Activated CD4-positive, alpha-beta T cell treated with anti-CD3 and anti-CD28 coated beads for 36 hours (primary cell): ENCODE measurements around the gene FAM174C. TPM values are rescaled to one million over a fixed set of nuclear protein-coding genes. Genes with fewer than 3 reads are reported as not detected.
"Not testable (repeated sequence)": the region's sequence is repeated elsewhere in the genome, so short reads cannot be mapped to it uniquely, and the experiment has no call there.

Experiments used
- ATAC-seq: fragments of 200-7000 bp; cut with Tn5 transposase; one replicate; pipeline ENCODE4 v1.10.0; 2021; ENCODE audit warnings: mild to moderate bottlenecking, moderate library complexity
- CTCF ChIA-PET: fragments of 350-600 bp; sonication (Branson Sonifier 250); formaldehyde crosslinking; loops from one replicate; lab custom pipeline; 2021; ENCODE audit warnings: antibody characterized with exemption; lab: Charles Lee
- POLR2A ChIA-PET: fragments of 350-600 bp; sonication (Branson Sonifier 250); formaldehyde crosslinking; loops from one replicate; lab custom pipeline; 2021; ENCODE audit warnings: antibody characterized with exemption, inconsistent platforms; lab: Charles Lee
- DNase-seq: peaks from one replicate; pipeline ENCODE4 v3.0.0-alpha.2; 2020
- H3K27ac Mint-ChIP-seq: one replicate; pipeline ENCODE4 v1.8.0; 2021; ENCODE audit warnings: mixed read lengths
- H3K27me3 Mint-ChIP-seq: one replicate; pipeline ENCODE4 v1.8.0; 2021; ENCODE audit warnings: mixed read lengths
- H3K36me3 Mint-ChIP-seq: one replicate; pipeline ENCODE4 v1.8.0; 2021; ENCODE audit warnings: low read depth, mixed read lengths
- H3K4me1 Mint-ChIP-seq: one replicate; pipeline ENCODE4 v1.8.0; 2021; ENCODE audit warnings: mixed read lengths
- H3K4me3 Mint-ChIP-seq: one replicate; pipeline ENCODE4 v1.8.0; 2021; ENCODE audit warnings: mild to moderate bottlenecking, moderate library complexity, mixed read lengths
- H3K9me3 Mint-ChIP-seq: one replicate; pipeline ENCODE4 v1.8.0; 2021; ENCODE audit warnings: low read depth, mixed read lengths
- intact Hi-C, 2 experiments: fragments of 100-400 bp; cut with DNase I in 1 of 2; cut with micrococcal nuclease in 1 of 2; formaldehyde crosslinking; loops; one replicate each; pipeline versions ENCODE4 v1.14.2 to v1.15.1; 2022 to 2024; cut with DNase I, micrococcal nuclease
- total RNA-seq, 2 experiments: library from RNA; stranded (reverse); gene quantifications; one replicate each; pipeline ENCODE4 v1.2.3, GENCODE V29; 2021

The FAM174C gene
- total RNA-seq, 2 experiments from 2014 or later, result 75.3 to 88.3 TPM

GRCh38 chr19:1311543-1312091 is 36.3 kb downstream of the FAM174C start:
- ChIA-PET POLR2A (no interaction called here), CTCF (no interaction called here)
- Mint-ChIP-seq H3K4me1 (no peaks in the 10 kb centered on the region), H3K27ac (no peak overlapping the region), H3K27me3 (peaks cover 4% of the 10 kb centered on the region), H3K36me3 (no peaks in the 10 kb centered on the region), H3K4me3 (no peak overlapping the region), H3K9me3 (no peaks in the 10 kb centered on the region)
- no peak for ATAC-seq
- intact Hi-C loops, result no loop called here
- DNase-seq, result no peak

GRCh38 chr19:1312767-1313694 is 37.7 kb downstream of the FAM174C start:
- peaks cover 16% of the 10 kb centered on the region for H3K27me3 Mint-ChIP-seq
- H3K27ac Mint-ChIP-seq, result no peak overlapping the region
- intact Hi-C loops, result no loop called here
- DNase-seq (no peak), ATAC-seq (no peak)
- no peak overlapping the region for H3K4me3 Mint-ChIP-seq
- H3K4me1 Mint-ChIP-seq, result no peaks in the 10 kb centered on the region
- H3K36me3 Mint-ChIP-seq, result no peaks in the 10 kb centered on the region
- POLR2A ChIA-PET, result no interaction called here
- CTCF ChIA-PET, result interaction anchor here (1.7 kb wide), 1 partner anchor 11 kb away, joined by 4 read pairs; no protein-coding TSS in a partner anchor
- no peaks in the 10 kb centered on the region for H3K9me3 Mint-ChIP-seq

- ChIA-PET POLR2A (no interaction called here), CTCF (interaction anchor here (0.6 to 1.7 kb wide), 2 partner anchors 10 to 11 kb away, joined by 4 read pairs; no protein-coding TSS in a partner anchor)
- Mint-ChIP-seq H3K4me3 (no peak overlapping the region), H3K36me3 (no peaks in the 10 kb centered on the region), H3K27me3 (peaks cover 18% of the 10 kb centered on the region), H3K9me3 (no peaks in the 10 kb centered on the region), H3K27ac (no peak overlapping the region), H3K4me1 (no peaks in the 10 kb centered on the region)
- DNase-seq, result no peak
- intact Hi-C loops, result no loop called here
- no peak for ATAC-seq
These were observed 38.6 kb downstream of the FAM174C start for GRCh38 chr19:1313695-1314613.

GRCh38 chr19:1315470-1316166 is 40.3 kb downstream of the FAM174C start:
- Mint-ChIP-seq H3K36me3 (no peaks in the 10 kb centered on the region), H3K9me3 (no peaks in the 10 kb centered on the region), H3K4me1 (no peaks in the 10 kb centered on the region), H3K27ac (no peak overlapping the region), H3K4me3 (no peak overlapping the region), H3K27me3 (peaks cover 20% of the 10 kb centered on the region)
- CTCF ChIA-PET, result interaction anchor here (0.5 to 0.7 kb wide), 2 partner anchors 29 to 56 kb away, joined by 3 to 4 read pairs; no protein-coding TSS in a partner anchor
- intact Hi-C loops, result loop anchor here in 1 of 2 experiments (5.0 kb wide), 1 partner anchor 47 kb away; no protein-coding TSS in a partner anchor
- peak; percentile 83 for ATAC-seq
- POLR2A ChIA-PET, result no interaction called here
- peak; percentile 65 for DNase-seq

- no peak for ATAC-seq
- POLR2A ChIA-PET, result no interaction called here
- intact Hi-C loops, result loop anchor here in 1 of 2 experiments (5.0 kb wide), 1 partner anchor 46 kb away; no protein-coding TSS in a partner anchor
These were observed 41.1 kb downstream of the FAM174C start for GRCh38 chr19:1316466-1316865.

GRCh38 chr19:1317274-1318003 is 42.1 kb downstream of the FAM174C start:
- Mint-ChIP-seq H3K36me3 (no peaks in the 10 kb centered on the region), H3K27me3 (peaks cover 21% of the 10 kb centered on the region), H3K27ac (no peak overlapping the region), H3K4me1 (no peaks in the 10 kb centered on the region), H3K4me3 (no peak overlapping the region), H3K9me3 (no peaks in the 10 kb centered on the region)
- intact Hi-C loops, result loop anchor here in 1 of 2 experiments (5.0 kb wide), 1 partner anchor 45 kb away; no protein-coding TSS in a partner anchor
- no peak for DNase-seq
- no peak for ATAC-seq
- ChIA-PET POLR2A (no interaction called here), CTCF (no interaction called here)

More at GRCh38 chr19:1316466-1316865, 41.1 kb downstream of the FAM174C start:
- Mint-ChIP-seq H3K36me3 (no peaks in the 10 kb centered on the region), H3K4me3 (no peak overlapping the region), H3K9me3 (no peaks in the 10 kb centered on the region), H3K4me1 (no peaks in the 10 kb centered on the region), H3K27ac (no peak overlapping the region), H3K27me3 (peaks cover 20% of the 10 kb centered on the region)
- DNase-seq, result no peak
- CTCF ChIA-PET, result no interaction called here

- Mint-ChIP-seq H3K27ac (no peak overlapping the region), H3K4me3 (no peak overlapping the region), H3K36me3 (no peaks in the 10 kb centered on the region), H3K4me1 (no peaks in the 10 kb centered on the region), H3K27me3 (peaks cover 26% of the 10 kb centered on the region), H3K9me3 (no peaks in the 10 kb centered on the region)
- ChIA-PET POLR2A (no interaction called here), CTCF (no interaction called here)
- intact Hi-C loops, result loop anchor here in 1 of 2 experiments (5.0 kb wide), 1 partner anchor 43 kb away; no protein-coding TSS in a partner anchor
- ATAC-seq (no peak), DNase-seq (no peak)
These were observed 43.5 kb downstream of the FAM174C start for GRCh38 chr19:1318678-1319471.

- peaks cover 33% of the 10 kb centered on the region for H3K27me3 Mint-ChIP-seq
- intact Hi-C loops, POLR2A ChIA-PET, ATAC-seq, DNase-seq, CTCF ChIA-PET, H3K36me3 Mint-ChIP-seq, H3K4me1 Mint-ChIP-seq, H3K9me3 Mint-ChIP-seq, H3K27ac Mint-ChIP-seq, H3K4me3 Mint-ChIP-seq: not testable (repeated sequence)
These were observed 44.9 kb downstream of the FAM174C start for GRCh38 chr19:1320282-1320650.

GRCh38 chr19:1321539-1321938 is 46.2 kb downstream of the FAM174C start:
- no peak for ATAC-seq
- POLR2A ChIA-PET, result no interaction called here
- Mint-ChIP-seq H3K4me1 (no peaks in the 10 kb centered on the region), H3K27ac (no peak overlapping the region), H3K27me3 (peaks cover 35% of the 10 kb centered on the region), H3K9me3 (no peaks in the 10 kb centered on the region), H3K36me3 (no peaks in the 10 kb centered on the region), H3K4me3 (no peak overlapping the region)
- CTCF ChIA-PET, result no interaction called here
- DNase-seq, result no peak
- intact Hi-C loops, result no loop called here
